Astrocyte of the spinal cord (primary cell): ENCODE results near the gene TCAP.

Experiments used
- DNase-seq: peaks from one replicate; pipeline ENCODE4 v3.0.0; 2011; ENCODE audit warnings: low read depth, low spot score
- H3K4me3 ChIP-seq: 2 replicates; pipeline ENCODE4 v1.5.1; 2011; ENCODE audit warnings: low read depth, mild to moderate bottlenecking, low read length, moderate library complexity
- CTCF ChIP-seq: IDR thresholded peaks from 2 replicates; pipeline ENCODE4 v1.5.1; 2012; ENCODE audit warnings: low read depth, mild to moderate bottlenecking, low read length, inconsistent platforms
- in situ Hi-C: cut with HindIII; loops from 2 replicates; pipeline ENCODE4 v1.10.0; 2017; ENCODE audit warnings: low sequenced_read_pairs

Gene TCAP

GRCh38 chr17:39675390-39676082, 10.4 kb downstream of the TCAP start:
- H3K4me3 ChIP-seq = no peak overlapping the region
- in situ Hi-C loops = no loop called here
- TF ChIP-seq CTCF = no peak
- DNase-seq = no peak

GRCh38 chr17:39676198-39676819, 11.2 kb downstream of the TCAP start:
- no peak for DNase-seq
- H3K4me3 ChIP-seq = no peak overlapping the region
- TF ChIP-seq CTCF = no peak
- in situ Hi-C loops = no loop called here

- TF ChIP-seq CTCF = no peak
- no peak for DNase-seq
- in situ Hi-C loops = no loop called here
- no peak overlapping the region for H3K4me3 ChIP-seq
These were observed 11.9 kb downstream of the TCAP start for GRCh38 chr17:39677072-39677471.

GRCh38 chr17:39677542-39678339, 12.6 kb downstream of the TCAP start:
- no peak for DNase-seq
- no peak overlapping the region for H3K4me3 ChIP-seq
- in situ Hi-C loops = no loop called here
- TF ChIP-seq CTCF = no peak

GRCh38 chr17:39678340-39679116, 13.4 kb downstream of the TCAP start:
- in situ Hi-C loops = no loop called here

More at GRCh38 chr17:39678340-39679116, 13.4 kb downstream of the TCAP start:
- H3K4me3 ChIP-seq = no peak overlapping the region
- TF ChIP-seq CTCF = no peak
- DNase-seq = no peak
